Fibroblast of skin of abdomen (primary cell): ENCODE data around the gene KCNA5.
A peak's percentile ranks its signal among the peaks of the same experiment; 100 is the strongest.

ENCODE experiments used
- DNase-seq: peaks from one replicate; pipeline ENCODE4 v3.0.0-alpha.2; 2013

KCNA5 gene

DNA sequence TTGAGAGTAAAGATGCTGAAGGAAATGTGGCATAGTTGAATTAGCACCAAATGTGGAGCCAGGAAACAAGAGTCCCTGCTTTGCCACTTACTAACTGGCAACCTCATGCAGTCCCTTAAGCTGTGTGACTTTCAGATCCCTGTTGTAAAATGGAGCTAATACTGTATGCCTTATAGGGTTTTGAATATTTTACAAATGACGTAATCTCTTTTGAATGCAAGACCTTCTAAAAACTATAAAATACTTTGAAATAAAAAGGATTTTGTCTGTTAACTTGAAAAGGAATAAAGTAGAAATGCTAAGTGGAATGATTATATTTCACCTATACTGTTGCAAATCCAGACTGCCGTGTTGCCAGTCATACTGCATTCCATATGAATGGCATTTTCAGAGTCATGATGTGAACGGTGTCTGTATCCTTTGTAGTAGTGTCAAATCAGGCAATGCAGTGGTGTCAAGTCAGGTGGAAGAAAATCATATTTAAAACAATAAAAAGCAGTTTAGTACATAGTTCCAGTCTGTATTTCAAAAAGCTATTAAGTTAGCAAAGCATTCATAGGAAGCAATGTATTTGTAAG, 21.3 kb downstream of the KCNA5 start:
- no peak for DNase-seq

DNA sequence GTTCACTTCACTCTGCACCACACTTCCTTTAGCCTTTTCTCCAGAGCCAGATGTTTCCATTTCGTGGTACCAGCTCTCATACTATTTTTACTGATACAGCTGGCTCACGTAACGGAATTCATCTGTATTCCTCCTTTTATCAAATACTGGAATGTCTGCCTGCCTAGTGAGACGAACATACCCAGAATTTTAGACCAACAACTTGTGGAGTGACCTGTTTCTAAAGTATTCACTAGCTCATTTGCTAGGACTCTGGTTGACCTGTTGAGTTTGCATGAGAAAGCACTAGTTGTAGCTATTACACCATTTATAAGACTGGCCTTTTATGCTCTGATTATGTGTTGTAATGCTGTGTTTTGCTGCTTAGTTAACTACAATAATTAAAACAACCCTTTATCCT, 22.6 kb downstream of the KCNA5 start:
- peak; percentile 44 for DNase-seq

DNA sequence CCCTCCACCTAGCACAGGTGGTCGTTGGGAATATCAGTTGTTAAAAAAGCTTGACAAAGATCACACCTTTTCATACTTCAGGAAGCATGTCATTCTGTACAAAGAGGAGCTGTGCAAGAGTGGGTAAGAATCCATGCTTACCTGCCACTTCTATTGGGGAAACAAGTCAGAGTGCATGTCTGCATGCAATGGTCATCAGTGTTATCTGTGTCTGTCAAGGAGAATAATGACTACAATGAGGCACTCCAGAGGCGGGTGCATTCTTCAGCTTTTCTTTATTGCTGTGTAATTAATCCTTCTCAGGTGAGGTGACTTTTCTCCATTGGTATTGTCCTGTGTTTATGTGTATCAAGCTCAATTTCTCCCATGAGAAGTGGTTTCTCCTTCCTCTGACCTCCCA, 24.4 kb downstream of the KCNA5 start:
- DNase-seq = no peak

DNA sequence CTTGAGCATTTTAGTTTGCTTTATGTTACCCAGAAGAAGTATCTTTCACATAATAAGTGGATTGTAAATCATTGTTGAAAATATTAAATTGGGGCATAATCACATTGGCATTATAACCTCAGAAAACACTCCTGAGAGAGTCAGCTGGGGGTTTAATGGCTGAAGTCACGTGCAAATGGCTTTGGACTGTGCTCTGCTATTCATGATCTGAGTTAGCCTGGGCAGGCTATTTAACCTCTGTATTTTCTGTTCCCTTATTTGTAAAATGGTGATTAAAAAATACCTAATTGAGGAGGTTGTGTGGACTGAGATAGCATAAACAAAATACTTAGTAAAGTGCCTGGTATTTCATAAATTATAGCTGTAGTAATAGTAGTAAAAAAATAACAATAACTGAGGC, 24.9 kb downstream of the KCNA5 start:
- DNase-seq = no peak

DNA sequence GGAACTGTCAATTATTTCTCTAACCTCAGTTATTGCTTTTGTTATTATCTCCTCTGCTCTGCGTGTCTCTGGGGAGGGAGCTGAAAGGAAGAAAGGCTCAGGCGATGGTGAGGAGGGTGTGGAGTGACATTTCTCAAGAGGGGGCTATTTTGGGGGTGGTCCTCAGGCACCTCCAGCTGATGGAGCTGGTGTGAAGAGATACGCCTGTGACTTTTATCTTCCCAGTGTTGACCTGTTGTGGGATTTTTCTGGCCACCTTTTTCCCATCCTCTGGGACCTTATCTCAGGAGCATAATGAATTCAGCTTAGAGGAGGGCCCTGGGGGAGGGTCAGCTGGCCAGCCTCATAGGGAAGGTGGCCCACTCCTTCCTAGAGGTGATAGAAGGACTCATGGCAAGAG, 26.4 kb downstream of the KCNA5 start:
- no peak for DNase-seq

DNA sequence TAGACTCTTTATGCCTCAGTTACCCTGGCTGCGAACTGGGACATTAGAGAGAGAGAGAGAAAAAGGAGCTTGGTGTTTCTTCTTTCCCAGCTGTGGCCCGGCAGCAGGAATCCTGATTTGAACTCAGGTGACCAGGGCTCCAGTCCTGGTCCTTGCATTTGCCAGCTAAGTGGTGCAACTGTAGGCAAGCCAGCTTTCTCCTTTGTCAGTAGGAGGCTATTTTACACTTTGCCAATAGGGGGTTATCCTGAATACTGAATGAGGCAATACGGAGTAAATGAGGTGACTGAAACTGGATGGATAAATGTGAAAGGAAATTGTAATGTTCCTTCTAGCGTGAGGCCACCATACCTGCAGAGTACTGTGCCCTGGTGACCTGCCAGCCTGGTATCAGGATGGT, 27.8 kb downstream of the KCNA5 start:
- no peak for DNase-seq

DNA sequence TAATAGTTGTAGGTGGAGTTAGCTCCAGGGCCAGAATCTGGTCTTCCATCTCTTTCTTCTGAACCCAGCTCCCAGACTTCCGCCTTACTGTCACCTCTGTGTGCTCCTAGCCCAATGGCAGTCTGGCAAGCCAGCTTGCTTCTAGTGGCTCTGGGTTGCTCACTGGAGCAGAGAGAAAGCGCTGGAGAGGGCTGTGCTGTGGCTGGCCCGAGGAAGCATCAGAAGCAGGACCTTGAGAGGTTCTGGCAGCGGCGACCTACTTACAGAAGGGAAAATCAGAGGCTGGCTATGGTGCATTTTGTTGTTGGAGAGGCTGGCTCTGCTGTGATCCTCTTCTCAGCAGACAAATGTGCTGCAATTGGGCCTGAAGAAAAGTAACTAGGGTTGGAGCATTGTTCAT, 28.6 kb downstream of the KCNA5 start:
- DNase-seq = no peak

DNA sequence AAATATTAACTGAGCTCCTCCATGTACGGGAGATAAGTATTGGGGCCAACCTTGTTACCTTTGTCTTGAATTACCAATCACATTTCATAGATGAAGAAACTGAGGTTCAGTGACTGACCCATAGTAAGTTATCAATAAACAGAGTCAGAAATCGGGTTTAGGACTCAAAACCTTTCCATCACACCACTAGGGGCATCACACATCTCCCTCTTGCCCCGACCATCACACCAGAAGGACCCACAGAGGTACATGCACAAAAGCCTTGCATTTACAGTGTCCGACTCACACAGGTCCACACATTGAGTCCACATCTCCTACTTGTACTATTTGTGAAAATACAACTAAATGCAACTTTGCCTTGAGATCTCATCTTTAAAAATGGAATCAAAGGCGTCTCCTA, 29.4 kb downstream of the KCNA5 start:
- DNase-seq = no peak

DNA sequence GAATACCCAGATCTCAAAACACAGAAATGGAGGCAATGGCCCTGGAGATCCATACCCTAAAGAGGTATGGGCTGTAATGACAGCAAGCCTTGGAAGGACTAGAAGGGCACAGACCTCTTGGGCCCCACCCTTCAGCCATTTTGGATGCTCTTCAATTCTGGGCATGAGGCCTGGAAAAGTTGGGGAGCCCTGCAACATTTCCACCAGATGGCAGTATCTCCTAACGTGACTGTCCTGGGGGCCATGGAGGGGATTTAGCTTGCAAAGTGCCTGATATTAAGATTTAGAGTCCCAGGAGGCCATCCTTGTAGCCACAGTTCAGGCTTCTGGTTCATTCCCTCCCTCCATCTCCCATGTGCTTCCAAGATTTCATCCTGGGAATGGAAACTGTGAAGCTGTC, 30.2 kb downstream of the KCNA5 start:
- peak; percentile 70 for DNase-seq

DNA sequence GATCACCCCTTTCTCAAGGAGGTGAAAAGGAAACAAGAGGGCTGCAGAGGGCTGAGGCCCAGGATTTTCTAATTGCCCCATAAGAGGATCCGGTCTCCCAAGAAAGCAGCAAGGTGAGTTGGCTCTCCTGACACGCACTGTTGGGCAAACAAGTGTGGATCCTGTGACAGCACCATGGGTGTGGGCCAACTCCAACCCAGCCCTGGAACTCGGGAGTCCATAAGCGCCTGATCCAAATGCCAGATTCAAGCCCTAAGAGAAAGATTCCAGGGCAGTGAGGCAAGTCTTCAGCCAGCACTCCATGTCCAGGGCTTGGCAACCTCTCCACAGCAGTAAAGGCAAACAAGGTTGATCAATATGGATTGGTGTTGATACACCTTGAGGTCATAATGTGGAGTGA, 33.1 kb downstream of the KCNA5 start:
- DNase-seq = no peak

DNA sequence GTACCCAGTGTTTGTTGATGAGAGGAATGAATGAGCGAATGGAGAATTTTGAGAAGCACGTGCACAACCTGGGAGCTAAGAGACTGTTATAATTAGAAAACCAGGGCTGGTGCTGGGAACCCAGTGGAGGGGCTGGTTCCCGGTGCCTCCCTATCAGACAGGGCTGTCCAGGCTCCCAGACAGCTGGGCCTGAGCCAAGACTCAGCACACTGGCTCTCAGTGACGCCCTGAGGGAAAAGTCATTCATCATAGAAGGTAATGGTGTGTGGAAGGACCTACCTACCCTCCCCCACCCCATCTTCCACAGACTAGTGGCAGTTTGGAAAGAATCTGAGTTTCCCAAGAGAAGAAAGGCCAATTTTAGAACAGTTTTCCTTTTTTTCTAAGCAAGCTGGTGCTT, 34.7 kb downstream of the KCNA5 start:
- peak; percentile 27 for DNase-seq

DNA sequence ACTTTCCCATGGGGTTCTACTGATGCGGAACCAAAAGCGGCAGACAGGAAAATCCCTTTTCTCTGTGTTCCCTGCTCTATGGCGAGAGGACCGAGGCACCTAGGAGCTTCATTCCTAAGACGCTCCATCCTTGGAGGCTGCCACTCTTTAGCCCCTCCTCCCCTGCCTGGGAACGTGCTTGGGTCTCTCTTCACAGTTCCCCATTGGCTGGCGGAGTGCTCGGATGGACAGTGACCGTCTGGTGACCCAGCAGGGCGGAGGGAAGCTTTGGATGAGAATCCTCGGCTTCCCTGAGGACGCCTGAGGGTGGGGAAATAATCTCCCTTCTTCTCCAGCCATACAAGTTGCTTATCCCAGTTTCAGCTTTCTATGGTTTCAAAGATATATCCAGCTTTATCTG, 37.3 kb downstream of the KCNA5 start:
- DNase-seq = no peak

DNA sequence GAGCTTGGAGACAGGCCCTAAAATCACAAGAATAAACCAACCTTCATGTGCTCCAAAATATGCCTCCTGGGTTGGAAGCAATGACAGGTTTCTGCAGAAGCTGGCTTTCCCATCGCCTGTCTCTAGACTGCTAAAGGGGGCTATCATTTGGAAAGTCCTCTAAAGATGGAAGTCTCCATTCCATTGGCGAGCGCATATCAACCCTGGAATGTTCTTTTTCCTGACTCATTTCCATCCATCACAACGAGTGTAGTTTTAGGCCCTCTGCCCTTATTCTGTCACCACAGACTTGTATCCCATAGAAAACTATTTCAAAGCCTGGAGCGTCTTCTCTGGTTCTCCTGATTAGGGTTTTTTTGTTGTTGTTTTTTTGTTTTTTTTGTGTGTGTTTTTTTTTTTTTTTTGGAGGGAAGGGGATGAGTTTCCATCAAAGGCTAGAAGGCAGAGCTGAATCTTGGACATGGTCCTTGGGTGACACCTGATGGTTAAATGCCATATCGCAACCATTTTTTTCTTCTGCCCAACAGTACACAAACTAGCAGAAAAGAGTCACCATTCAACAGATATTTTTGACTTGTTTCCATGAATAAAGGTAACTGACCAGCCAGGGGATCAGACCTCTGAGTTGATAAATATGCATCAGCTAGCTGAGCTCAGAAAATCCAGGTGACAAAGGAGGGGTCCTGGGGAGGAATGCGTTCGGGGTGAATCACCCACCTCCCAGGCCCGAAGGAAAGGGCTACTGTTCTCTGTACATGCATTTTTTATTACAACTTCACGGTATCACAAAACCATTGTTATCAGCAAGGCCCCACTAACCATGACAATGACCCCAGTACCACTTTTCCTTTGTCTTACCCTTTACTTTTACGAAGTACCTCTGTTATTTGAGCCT, 40.5 kb downstream of the KCNA5 start:
- DNase-seq = peak; percentile 87

DNA sequence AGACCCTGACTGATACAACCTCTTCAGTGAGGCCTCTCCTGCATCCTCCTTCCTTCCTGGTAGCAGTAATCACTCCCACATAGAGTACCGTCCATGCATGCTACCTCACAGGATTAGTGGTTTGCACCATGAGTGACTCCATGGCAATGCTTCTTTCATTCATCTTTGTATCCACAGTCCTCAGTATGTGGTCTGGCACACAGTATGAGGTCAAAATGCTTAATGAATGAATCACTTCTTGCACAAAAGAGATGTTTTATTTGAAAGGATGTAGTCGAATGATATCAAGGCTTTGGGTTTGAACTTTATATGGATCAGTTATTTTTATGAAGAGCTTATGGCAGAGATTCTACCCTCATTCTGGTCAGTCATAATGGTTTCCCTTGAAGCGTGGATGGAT, 42.2 kb downstream of the KCNA5 start:
- peak; percentile 97 for DNase-seq

DNA sequence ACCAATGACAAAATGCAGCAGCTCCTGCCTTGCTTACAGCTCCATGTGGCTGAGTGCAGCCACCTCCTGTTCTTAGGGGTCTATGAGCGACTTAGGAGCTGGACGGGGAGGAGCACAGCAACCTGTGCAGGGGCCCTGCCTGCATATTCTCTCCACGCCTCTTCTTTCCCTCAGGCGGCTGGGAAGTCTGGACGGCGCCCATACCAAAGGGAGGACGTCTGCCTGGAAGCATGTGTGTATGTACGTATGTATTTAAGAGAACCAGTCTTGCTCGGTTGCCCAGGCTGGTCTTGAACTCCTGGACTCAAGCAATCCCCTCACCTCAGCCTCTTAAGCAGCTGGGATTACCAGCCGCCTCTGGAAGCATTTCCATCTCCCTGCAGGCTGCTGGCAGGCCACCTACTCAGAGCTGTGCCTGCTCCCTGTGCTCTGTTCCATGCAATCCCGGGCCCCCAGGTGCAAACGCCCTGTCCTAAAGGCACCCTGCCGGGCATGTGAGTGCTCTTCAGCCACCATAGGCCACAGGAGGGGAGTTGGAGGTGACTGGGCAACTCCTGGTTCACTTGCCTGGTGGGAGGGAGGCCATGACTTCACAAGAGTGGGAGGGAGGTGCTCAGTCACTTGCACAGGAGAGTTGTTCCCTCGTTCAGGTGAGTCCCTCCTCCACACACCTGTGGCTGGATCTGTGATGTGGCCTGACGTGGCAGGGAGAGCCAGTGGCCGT, 44.3 kb downstream of the KCNA5 start:
- no peak for DNase-seq

DNA sequence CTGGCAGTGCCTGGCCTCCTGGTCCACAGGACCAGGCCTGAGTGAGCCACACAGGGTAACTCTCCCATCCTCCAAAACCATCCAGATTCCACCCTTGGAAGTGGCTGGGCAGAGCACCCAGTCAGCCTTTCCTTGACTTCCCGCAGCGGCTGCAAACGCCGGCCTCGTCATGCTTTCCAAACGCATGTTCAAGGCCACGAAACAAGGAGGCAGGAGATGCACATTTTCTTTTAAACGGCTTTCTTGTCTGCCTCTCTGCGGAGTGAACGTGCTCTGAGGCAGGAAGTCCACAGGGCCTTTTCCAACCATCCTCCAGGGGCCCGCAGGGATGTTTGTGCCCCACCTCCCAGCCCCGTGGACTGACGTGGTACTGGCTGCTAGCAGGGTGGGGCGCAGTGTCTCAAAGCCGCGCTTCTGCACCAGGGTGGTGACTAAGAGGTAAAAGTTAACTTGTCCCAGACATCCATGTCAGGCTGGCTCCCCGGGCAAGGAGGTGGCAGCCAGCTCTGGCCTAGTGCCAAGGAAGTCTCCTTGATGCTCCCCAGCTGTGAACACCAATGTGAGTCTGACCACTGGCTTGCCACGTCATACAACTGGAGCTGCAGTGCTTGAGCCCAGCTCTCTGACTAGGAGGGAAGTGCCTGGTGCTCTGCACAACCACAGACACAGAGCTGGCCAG, 45.0 kb downstream of the KCNA5 start:
- peak; percentile 77 for DNase-seq

DNA sequence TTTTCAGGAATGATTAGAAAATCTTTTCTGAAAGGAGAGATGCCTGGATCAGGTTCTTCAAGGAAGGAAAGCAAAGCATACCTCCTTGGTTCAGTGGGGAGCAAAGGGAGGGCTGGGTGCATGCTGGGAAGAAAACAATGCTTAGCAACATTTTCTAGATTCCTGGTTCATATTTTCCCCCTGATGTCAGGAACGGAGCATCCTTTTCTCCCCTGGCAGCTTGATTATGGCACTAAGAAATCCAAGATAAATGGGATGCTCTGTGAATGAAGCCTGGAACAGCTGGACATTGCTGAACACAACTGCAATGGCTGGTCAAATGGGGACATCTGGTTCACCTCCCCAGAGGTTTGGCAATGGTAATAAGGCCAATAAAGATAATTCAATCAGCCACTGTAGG, 50.9 kb downstream of the KCNA5 start:
- DNase-seq = peak; percentile 61

DNA sequence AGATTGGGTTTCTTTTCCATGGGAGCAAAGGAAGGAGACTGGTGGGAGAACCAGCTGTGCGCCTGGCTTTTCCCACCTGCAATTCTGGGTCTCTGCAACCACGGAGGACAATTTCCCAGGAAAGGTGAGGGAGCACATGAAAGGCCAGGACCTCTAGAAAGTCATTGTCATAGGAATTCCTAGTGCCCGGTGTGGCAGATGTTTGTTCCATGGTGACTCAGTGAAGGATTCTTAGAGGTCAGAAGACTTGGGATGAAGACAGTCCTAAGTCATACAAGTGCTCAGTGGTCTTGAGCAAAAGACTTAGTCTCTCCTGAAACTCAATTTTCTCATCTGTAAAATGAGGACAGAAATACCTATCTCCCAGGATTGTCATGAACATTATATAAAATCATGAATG, 51.3 kb downstream of the KCNA5 start:
- no peak for DNase-seq
